Hepatocyte (in vitro differentiated cells): ENCODE results near the gene DHRS12.

Experiments
- CTCF ChIP-seq: fragments of 200-600 bp; sonication (generic); IDR thresholded peaks from 2 replicates; pipeline ENCODE4 v1.5.1; 2016; ENCODE audit warnings: antibody characterized with exemption, mild to moderate bottlenecking; ENCODE audit not compliant: poor library complexity
- EZH2 ChIP-seq: fragments of 200-600 bp; sonication (generic); IDR thresholded peaks from 2 replicates; pipeline ENCODE4 v1.6.1; 2016; ENCODE audit warnings: antibody characterized with exemption, mild to moderate bottlenecking, borderline replicate concordance
- EZH2phosphoT487 ChIP-seq: fragments of 200-600 bp; sonication (generic); IDR thresholded peaks from one replicate; pipeline ENCODE4 v1.6.1; 2018; ENCODE audit warnings: antibody characterized with exemption, mild to moderate bottlenecking, low read depth, moderate library complexity; ENCODE audit not compliant: unreplicated experiment, severe bottlenecking

- TF ChIP-seq CTCF (no peak), EZH2phosphoT487 (no peak), EZH2 (no peak)
Measured at GRCh38 chr13:51768378-51768921, 35.5 kb downstream of the DHRS12 start.
